Measurements from ENCODE around the gene FXYD4.

DNA sequence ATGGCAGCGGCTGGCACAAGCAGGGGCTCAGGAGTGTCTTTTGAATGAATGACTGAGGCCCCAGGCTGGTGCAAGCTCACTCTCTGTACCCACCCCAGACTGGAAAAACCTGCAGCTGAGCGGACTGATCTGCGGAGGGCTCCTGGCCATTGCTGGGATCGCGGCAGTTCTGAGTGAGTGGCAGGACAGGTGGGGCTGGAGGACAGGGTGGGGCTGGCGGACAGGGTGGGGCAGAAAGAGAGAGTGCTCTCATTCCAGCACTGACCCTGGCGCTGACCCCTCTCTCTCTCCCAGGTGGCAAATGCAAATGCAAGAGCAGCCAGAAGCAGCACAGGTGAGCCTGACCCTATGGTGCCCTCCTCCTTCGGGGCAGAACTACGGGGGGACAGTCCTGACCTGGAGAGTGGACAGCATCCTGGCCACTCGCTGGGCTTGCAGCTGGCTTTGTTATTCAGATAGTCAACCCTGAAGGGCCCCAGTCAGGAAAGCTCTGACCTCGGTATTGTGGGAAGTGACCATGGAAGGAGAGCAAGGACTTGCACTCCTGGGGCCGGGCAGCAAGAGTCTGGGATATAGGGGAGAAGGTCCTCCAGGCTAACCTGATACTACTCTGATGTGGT is 4.1 kb downstream of the FXYD4 start:
- no peak for TF ChIP-seq CTCF (IDR thresholded peaks at IDR 0.05)
- TF ChIP-seq CHD2 (IDR thresholded peaks at IDR 0.05; ENCODE audit: low read length, partially characterized antibody), result no peak
